ENCODE data around the gene FRMPD2.
"Not testable (repeated sequence)": the region's sequence is repeated elsewhere in the genome, so short reads cannot be mapped to it uniquely, and the experiment has no call there.

FRMPD2 gene

DNA sequence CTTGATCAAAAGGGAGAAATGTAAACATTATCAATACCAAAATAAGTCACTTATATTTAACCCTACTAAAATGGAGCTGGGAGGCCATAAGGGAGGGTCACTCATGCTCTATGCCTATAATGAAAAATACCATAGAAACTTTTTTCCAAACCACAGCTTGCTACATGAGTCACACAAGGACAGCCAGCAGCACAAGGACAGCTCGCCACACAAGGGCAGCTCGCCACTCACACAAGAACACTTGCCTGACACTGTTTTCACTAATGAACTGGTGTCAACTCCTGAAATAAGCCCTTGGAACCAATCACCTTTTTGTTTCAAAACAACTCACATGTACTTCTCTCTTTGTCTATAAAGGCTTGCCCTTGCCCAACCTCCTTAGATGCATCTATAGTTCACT lies 43.3 kb downstream of the FRMPD2 start:
- DNase-seq = no peak

DNA sequence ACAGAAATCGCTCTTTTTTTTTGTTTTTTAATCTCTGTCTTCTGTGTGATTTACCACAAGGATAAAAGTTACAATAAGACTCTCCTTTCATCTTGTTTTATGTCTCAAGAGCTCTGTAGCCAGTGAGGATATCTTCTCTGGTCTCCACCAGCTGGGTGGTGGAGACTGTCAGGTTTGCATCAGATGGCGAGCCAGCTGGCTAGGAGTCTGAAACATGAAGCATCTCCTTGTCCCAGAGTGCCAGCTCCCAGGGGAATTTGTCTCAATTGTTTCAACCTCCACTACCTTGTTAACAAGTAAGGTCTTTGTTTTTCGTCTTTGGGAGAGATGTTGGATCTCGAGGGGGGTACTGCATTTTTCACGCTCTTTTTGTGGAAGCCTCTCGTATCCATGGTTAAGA lies 47.3 kb downstream of the FRMPD2 start:
- DNase-seq = no peak

DNA sequence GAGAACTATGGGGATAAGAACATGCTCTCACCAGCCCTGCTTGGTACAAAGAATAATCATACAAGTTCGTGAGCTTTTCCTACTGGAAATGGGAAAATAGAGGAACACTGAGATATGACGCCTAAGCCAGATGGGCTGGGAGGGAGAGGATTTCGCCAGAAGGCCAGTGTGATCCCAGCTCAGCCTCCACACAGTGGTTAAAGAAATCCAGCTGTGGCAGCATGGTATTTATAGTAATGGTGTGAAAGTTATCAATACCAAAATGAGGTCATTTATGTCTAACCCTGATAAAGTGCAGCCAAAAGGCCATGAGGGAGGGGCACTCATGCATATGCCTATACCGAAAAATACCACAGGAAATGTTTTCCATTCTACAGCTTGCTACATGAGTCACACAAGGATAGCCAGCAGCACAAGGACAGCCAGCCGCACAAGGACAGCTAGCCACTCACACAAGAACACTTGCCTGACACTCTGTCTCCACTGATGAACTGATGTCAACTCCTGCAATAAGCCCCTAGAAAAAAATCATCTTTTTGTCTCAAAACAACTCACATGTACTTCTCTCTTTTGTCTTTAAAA lies 49.4 kb downstream of the FRMPD2 start:
- no peak for DNase-seq

DNA sequence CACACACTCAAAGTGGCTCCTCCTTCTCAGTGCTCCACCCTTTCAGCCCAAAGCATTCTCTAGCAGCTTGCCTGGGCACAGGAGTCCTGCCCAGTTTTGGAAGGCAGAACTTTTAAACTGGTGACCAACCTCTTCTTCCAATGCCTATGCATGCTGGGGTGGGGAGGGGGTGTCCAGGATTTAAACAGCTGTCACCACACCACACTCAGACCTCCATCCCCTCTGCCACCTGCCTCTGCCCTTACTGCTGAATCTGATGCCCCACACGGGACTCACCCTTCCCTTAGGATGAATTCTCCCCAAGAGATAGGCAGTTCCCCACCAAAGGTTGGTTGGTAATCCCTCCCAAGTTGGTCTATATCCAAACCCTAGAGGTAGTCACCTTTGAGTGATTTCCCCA lies 50.2 kb downstream of the FRMPD2 start:
- no peak for DNase-seq

DNA sequence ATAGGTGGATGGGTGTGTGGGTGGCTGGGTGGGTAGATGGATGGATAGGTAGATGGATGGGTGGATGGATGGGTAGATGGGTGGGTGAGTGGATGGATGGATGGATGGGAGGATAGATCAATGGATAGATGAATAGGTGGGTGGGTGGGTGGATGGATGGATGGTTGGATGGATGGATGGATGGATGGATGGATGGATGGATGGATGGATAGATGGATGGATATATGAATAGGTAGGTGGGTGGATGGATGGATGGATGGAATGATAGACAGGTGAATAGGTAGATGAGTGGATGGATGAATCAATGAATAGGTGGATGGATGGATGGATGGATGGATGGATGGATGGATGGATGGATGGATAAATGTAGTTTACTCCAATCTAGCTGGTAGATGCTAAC lies 52.7 kb downstream of the FRMPD2 start:
- DNase-seq = no peak

DNA sequence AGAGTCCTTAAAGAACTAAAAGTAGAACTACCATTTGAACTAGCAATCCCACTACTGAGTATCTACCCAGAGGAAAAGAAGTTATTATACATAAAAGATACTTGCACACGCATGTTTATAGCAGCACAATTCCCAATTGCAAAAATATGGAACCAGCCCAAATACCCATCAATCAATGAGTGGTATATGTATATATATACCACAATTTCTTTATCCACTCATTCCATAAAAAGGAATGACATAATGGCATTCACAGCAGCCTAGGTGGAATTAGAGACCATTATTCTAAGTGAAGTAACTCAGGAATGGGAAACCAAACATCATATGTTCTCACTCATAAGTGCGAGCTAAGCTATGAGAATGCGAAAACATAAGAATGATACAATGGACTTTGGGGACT lies 53.5 kb downstream of the FRMPD2 start:
- not testable (repeated sequence) for DNase-seq

DNA sequence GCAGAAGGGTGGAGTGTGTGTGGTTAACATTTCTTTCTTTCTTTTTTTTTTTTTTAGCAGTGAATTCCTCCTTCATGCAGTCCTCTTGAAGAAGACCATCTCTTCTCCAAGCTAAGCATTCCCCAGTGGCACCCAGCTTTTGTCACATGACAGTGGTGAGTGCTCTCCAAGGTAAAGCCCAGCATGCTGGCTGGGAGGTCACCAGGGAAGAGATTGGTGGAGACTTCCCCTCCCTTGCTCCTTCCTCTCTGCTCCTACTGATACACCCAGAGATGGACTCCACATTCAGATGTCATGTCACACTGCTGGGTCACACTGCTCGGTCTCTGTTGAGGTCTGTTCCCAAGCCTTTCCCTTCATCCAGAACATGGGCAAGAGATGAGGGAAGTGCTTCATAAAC lies 55.3 kb downstream of the FRMPD2 start:
- no peak for DNase-seq

DNA sequence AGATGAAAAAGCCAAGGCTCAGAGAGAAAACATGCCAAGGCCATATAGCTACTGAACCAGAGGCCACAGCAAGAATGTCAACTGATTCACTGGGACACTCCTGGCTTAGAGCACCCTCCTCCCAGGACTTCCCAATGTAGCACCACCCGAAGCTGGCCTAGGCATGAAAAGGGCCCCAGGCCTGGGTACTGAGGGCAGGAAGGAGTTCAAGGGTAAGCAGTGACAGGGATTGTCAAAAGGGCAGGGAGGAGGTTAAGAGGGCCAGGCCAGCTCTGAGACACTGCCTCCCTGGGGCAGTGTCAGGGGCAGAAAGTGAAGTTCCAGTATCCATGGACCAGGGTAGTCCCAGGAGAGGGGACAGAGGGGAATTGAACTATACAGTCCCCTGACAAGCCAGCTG lies 57.8 kb downstream of the FRMPD2 start:
- DNase-seq = no peak

DNA sequence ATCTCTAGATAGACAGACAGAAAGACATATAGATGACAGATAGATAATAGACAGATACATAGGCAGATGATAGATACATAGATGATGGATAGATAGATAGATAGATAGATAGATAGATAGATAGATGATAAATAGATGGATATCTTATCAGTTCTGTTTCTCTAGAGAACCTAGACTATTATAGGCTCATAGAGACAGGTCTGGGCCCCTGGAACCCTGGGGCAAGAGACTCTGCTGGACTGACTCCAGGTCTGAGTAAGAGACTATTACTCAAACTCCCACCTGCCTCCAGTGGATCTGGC lies 58.3 kb downstream of the FRMPD2 start:
- DNase-seq = no peak

DNA sequence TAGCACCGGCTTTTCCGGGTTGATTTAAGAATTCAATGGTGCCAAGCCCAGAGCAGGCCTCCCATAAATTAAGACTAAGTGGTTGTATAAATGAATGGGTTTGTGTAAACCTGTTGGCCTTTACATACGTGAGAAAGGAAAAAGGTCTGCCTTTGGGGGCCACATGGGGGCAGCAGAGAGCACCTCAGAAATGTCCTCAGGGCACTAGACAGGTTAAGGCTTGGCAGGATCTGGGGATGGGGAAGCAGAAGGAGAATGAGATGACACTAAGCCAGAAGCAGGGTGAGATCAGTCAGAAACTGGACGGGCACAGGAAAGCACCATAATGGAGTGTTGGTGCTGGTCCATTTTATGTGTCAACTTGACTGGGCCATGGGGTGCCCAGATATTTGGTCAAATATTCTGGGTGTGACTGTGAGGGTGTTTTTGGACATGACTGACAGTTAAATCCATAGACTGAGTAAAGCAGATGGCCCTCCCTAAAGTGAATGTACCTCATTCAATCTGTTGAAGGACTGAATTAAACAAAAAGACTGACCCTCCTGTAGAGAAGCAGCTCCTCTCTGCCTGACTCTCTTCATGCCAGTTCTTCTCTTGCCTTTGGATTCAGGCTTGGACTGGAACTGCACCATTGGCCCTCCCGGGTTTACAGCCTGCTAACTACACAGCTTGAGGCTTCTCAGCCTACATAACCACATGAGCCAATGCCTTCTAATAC lies 58.9 kb downstream of the FRMPD2 start:
- DNase-seq = peak; percentile 57

DNA sequence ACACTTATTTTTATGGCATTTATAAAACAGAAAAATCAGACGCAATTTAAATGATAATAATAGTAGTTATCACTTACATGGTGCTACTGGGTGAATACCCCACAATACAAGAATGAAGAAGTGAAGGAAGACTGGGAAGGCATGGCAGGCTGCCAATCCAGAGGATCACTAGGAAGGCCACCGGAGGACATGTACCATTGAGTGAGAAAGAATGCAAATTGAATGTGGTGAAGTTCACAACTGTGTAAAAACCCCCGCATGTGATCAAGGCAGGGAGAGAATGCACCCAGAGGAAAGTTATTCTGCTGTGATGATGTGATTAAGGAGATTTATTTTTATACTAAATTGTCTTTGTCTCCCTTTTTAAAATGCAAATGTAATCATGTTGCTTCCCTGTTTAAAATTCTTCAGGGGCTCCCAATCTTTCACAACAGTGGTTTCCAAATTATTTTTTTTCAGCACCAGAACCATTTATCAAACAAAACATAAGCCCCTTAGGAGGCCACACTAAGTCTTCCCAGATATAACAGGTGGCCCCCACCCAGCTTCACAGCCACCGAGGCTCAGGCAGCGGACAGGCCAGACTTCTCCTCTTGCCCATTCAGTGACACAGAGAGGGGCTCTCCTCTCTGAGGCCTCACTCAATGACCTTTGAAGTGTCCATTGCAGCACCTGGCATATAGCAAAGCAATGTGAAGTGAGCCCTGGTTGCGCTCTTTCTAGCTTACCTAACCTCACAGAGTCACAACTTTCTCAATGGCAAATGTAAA lies 59.6 kb downstream of the FRMPD2 start:
- DNase-seq = no peak

DNA sequence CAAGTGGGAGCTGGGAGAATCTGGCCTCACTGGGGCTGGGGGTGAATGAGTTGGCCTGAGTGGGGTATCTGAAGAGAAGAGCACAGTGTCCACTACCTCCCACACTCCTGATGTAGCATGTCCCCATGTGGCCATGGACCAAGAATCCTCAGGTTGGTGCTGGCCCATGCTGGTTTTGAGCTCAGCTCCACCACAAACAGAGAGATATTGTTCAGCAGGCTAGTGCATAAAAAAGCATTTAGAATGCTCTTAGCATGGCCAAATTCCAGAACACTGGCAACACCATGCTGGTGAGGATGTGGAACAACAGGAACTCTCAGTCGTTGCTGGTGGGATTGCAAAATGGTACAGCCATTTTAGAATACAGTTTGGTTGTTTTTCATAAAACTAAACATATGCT lies 61.4 kb downstream of the FRMPD2 start:
- no peak for DNase-seq

DNA sequence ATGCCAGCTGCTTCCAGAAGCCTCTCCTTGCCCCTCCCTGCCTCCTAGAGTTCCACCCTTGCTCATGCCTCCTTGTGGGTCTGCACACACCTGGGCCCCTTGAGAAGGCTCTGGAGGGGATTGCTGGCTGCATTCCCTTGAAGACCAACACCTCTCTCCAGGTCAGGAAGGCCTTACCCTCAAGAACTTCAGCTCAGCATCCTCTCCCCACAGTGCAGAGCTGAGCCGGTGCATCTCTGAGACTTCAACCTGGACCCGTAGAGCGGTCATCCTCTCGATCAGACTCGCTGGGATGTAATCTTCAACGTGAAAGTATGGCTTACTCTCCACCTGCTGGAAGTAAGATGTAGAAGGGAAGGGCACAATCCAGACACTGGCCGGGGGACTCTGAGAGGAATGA lies 62.7 kb downstream of the FRMPD2 start:
- no peak for DNase-seq

DNA sequence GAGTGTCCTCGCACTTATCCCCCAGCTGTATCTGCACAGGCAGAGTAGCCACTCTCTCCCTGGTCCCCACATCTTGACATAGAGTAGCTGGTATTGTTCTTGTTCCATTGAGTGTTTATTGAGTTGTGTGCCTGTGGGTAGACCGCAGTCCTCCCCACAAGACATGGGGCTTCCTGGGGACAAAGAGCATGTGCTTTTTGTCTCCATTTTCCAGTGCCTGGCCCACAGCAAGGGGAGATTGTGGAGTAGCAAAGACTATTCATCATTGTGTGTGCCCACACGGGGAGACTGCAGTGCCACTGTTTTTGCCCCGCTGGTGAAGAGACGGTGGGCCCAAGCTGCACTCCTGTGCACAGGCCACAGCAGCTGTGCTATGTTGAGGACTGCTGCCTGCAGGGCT lies 63.5 kb downstream of the FRMPD2 start:
- DNase-seq = no peak

DNA sequence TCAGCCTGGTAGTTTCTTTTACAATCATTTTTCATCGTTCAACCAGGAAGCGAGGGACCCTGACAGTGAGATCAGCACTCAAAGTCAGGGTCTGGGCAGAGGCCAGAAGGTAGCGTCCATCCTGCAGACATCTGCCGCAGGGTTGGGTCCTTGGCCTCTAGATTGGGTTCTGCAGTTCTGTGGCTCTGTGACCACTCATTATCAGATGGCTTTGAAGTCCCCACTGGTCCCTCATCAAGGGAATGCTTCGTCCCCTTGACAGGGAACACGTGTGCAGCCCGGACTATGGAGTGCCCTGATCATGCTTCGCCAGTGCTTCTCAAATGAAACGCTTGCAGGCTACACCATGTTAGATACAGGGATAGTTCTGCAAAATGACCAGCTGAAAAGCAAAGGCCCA lies 64.1 kb downstream of the FRMPD2 start:
- no peak for DNase-seq

DNA sequence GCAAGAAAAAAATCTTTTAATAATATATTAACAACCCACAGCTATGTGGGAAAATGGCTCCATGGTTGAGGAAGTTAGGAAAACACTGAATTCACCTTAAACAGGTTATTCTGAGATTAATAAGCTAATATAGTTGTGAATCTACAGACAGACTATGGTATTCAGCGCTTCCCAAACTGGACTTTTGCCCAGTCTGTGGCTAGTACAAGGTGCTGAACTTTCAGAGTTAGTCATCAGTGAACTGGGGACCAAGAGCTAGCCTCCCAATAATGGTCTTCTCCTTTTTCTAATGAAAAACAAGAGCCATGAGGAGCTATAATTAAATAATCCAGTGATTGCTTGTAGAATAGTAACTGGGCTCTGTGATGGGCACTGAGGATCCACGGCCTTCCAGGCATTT lies 65.3 kb downstream of the FRMPD2 start:
- DNase-seq = no peak

DNA sequence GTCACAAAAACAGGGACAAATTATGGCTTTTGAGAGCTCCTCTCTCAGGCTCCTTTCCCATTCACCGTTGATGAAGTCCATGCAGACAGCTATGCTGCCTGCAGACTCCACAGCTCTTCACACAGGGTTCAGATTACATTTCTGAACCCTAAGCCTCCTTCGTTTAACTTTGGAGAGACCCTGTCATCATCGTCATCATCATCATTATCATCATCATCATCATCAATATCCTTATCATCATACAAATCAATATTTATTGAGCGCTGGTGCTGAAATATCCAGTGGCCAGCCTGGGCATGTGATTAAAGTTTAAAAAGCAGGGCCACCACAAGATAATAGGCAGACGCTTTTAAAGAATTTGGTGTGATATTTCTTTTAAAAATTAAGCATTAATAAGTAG lies 66.6 kb downstream of the FRMPD2 start:
- DNase-seq = no peak

DNA sequence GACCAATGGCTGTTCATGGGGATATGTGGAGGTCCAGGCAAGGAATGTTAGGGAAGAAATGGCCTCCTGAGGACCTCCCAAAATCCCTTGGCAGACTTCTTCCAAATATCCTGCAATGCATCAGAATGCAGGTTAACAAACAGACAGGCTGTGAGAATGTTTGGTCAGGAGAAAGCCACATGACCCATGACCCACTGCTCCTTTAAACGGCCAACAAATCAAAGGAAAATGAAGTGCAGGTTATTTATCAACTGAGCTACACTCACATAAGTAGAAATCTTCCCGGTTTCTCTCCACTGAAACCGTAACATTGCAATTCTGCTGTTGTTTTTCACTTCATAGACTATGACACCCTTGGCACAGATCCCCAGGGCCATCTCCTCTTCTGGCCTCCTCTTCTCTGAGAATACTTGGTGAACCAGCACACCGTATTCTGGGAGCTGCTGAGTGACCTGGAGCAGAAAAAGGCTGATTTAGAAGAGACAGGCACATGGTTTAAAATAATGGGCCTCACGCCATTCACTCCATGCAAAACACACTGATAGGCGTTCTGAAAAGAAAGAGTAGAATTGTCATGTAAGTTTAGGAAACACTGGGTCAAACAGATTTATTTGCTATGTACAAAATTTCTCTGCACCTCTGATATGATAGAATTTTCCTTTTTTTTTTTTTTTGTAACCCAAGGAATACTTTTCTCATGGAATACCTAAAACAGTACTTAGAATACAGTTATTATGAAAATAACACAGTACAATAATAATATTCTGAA lies 67.8 kb downstream of the FRMPD2 start:
- no peak for DNase-seq

DNA sequence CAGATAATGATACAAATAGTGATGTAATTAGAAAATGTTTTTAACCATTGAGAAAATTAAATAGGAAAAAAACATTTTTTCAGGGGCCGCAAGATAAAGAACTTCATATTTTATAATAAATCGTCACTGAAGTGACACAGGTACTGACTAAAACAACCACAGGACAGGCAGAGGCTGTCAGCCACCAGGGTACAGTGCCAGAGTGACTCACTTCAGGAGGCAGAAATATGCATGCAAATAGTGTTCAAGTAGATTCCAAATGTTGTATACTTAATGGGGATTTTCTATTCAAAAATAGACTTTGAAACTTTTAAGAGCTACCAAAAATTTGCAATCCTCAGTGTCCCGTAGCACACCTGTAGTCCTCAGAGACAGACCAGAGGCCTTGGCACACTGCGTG lies 68.6 kb downstream of the FRMPD2 start:
- DNase-seq = no peak

DNA sequence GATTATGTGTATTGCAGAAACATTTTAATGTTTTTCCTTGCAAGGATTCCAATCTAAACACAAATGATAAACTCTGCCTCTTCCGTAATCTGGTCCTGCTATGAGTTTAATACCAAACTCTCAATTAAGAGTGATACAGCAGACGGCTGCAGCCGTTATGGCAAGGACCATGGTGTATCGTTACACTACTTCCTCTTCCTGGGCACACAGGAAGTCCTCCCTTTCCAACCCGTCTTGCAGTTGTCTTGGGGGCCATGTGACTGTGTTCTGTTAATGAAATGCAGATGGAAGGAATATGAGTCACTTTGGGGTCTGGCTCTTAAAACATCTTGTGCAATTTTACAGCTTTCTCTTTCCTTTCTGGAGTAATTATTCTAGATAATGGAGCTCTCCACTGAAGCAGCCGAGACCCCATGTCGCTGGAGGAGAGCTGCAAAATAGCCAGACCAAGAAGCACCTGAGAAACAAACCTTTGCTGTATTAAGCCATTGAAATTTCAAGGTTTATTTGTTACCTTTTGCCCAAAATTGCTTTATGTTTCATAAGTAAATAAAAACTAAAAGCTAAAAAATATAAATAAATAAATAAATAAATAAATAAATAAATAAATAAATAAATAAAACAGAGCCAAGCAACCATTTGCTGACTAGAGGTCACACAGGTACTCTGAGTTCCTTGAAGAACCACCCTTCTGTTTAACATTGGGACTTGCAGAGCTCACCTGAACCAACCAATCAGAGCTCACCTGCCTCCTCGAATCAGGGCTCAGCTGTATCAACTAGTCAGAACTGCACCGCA lies 74.7 kb downstream of the FRMPD2 start:
- no peak for DNase-seq

DNA sequence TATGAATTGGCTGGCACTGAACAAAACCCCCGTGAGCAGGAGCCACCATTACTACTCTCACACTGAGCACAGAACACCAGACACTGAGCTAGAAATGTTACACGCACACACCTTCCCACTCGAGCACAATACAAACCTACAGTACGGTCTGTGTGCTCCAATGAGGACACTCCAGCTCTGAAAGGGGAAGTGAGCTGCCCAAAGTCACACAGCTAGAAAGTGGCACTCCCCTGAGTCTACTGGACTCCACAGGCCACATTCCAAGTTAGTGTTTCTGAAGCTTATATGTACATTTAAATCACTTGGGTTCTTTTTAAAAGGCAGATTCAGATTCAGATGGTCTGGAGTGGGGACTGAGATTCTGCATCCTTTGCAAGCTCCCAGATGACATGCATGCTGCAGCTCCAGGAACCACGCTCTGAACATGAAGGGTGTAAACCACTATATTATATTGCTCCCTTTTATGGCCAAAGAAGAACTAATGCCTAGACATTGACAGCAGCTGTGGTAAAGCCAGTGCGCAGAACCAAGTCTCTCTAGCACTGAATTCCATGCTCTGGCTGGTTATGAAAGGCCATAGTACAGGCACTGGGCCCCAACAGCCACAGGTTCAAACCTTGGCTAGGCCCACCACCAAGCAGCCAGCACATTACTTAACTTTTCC lies 77.1 kb downstream of the FRMPD2 start:
- no peak for DNase-seq

DNA sequence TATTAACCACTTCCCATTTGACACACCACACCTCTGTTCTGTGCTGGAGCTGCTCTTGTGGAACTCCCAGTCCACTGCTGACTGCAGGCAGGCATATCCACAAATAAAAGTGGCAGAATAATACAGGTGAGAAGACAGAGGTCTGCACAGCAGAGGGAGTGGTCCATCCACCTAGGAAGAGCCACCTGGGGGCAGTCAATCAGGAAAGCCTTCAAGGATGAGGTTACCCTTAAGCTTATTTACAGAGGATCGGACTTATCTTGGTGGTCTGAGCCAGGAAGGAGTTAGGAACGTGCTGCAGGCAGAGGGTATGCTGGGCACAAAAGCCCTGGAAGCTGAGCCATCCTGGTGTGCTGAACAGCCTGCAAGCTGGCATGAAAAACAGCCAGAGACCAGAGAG lies 78.7 kb downstream of the FRMPD2 start:
- DNase-seq = no peak

All from NCI-H510A treated with DMSO at 0.1 percent for 48 hours (cell line).